HEK293 (cell line): Measurements from ENCODE around the gene ANKRD44.

Experiments
- CTCF ChIP-seq: fragments of 450-650 bp; formaldehyde crosslinking; IDR thresholded peaks from 2 replicates; pipeline ENCODE4 v1.5.1; 2016; ENCODE audit warnings: missing biosample characterization, missing genetic modification characterization
- ZBTB21 ChIP-seq: fragments of 450-650 bp; formaldehyde crosslinking; IDR thresholded peaks from 2 replicates; pipeline ENCODE4 v1.5.1; 2017; ENCODE audit warnings: missing biosample characterization, missing genetic modification characterization
- ZNF341 ChIP-seq: fragments of 450-650 bp; formaldehyde crosslinking; IDR thresholded peaks from 2 replicates; pipeline ENCODE4; 2016; ENCODE audit warnings: low read depth, missing biosample characterization, missing genetic modification characterization
- ZNF433 ChIP-seq: fragments of 450-650 bp; formaldehyde crosslinking; IDR thresholded peaks from 2 replicates; pipeline ENCODE4 v1.5.1; 2016; ENCODE audit warnings: missing biosample characterization, missing genetic modification characterization, low read depth
- ZNF530 ChIP-seq: fragments of 450-650 bp; formaldehyde crosslinking; IDR thresholded peaks from 2 replicates; pipeline ENCODE4 v1.5.1; 2016; ENCODE audit warnings: low read depth, missing biosample characterization, missing genetic modification characterization
- ZNF629 ChIP-seq: fragments of 450-650 bp; formaldehyde crosslinking; IDR thresholded peaks from 2 replicates; pipeline ENCODE4 v1.5.1; 2017; ENCODE audit warnings: missing biosample characterization, missing genetic modification characterization
- TF ChIP-seq, protein P1 (sequence below): fragments of 450-650 bp; formaldehyde crosslinking; IDR thresholded peaks from 2 replicates; pipeline ENCODE4 v1.5.1; 2016; ENCODE audit warnings: missing biosample characterization, missing genetic modification characterization
- TF ChIP-seq, protein P2 (sequence below): fragments of 450-650 bp; formaldehyde crosslinking; IDR thresholded peaks from 2 replicates; pipeline ENCODE4 v1.5.1; 2016; ENCODE audit warnings: missing biosample characterization, missing genetic modification characterization, borderline replicate concordance

DNA sequence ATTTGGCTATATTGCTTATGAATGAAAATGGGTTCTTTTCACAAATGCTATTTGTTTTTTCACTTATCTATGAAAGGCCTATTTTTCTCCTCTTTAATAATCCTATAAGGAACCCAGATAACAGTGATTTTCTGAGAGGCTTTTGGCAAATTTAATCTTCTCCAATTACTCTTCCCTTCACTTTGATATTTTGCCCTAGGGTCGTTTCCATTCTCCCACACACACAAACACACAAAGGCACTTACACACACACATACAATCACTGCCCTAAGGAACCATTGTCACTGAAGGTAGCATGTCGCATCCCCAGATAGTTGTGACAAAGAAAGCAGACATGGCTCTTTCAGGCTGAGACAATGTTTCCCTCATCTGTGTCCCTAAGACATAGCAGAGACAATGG, 213.9 kb downstream of the ANKRD44 start:
- TF ChIP-seq CTCF (tag by site-specific recombination): no peak
- TF ChIP-seq ZNF530 (tag by site-specific recombination): no peak
- TF ChIP-seq ZNF341: no peak
- TF ChIP-seq, protein P1, sequence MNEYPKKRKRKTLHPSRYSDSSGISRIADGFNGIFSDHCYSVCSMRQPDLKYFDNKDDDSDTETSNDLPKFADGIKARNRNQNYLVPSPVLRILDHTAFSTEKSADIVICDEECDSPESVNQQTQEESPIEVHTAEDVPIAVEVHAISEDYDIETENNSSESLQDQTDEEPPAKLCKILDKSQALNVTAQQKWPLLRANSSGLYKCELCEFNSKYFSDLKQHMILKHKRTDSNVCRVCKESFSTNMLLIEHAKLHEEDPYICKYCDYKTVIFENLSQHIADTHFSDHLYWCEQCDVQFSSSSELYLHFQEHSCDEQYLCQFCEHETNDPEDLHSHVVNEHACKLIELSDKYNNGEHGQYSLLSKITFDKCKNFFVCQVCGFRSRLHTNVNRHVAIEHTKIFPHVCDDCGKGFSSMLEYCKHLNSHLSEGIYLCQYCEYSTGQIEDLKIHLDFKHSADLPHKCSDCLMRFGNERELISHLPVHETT: no peak
- TF ChIP-seq, protein P2, sequence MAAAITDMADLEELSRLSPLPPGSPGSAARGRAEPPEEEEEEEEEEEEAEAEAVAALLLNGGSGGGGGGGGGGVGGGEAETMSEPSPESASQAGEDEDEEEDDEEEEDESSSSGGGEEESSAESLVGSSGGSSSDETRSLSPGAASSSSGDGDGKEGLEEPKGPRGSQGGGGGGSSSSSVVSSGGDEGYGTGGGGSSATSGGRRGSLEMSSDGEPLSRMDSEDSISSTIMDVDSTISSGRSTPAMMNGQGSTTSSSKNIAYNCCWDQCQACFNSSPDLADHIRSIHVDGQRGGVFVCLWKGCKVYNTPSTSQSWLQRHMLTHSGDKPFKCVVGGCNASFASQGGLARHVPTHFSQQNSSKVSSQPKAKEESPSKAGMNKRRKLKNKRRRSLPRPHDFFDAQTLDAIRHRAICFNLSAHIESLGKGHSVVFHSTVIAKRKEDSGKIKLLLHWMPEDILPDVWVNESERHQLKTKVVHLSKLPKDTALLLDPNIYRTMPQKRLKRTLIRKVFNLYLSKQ (tag by site-specific recombination): no peak
- no peak for TF ChIP-seq ZNF629
- no peak for TF ChIP-seq ZBTB21 (tag by site-specific recombination)
- no peak for TF ChIP-seq ZNF433 (tag by site-specific recombination)
